Muscle layer of colon (tissue), 2 donors: ENCODE results near the gene CASP10.
"Not testable (repeated sequence)": the region's sequence is repeated elsewhere in the genome, so short reads cannot be mapped to it uniquely, and the experiment has no call there.

Source experiments
- H3K27ac ChIP-seq: one replicate; pipeline ENCODE4 v1.7.0; 2013; ENCODE audit warnings: low read depth, mild to moderate bottlenecking, low read length, moderate library complexity
- H3K27me3 ChIP-seq, 2 donors: one replicate each; pipeline ENCODE4 v1.7.0; 2013; ENCODE audit warnings: low read length in 2 of 2, mild to moderate bottlenecking in 2 of 2; ENCODE audit not compliant: insufficient read depth in 2 of 2, control insufficient read depth in 1 of 2
- H3K36me3 ChIP-seq: one replicate; pipeline ENCODE4 v1.7.0; 2013; ENCODE audit warnings: mild to moderate bottlenecking, low read length; ENCODE audit not compliant: insufficient read depth
- H3K4me1 ChIP-seq: one replicate; pipeline ENCODE4 v1.7.0; 2013; ENCODE audit warnings: mild to moderate bottlenecking, low read length; ENCODE audit not compliant: insufficient read depth
- H3K4me3 ChIP-seq, 2 donors: one replicate each; pipeline ENCODE4 v1.7.0; 2013; ENCODE audit warnings: low read length in 2 of 2, low read depth in 1 of 2, mild to moderate bottlenecking in 1 of 2, moderate library complexity in 1 of 2
- H3K9ac ChIP-seq: one replicate; pipeline ENCODE4 v1.7.0; 2013; ENCODE audit warnings: low read length
- H3K9me3 ChIP-seq: one replicate; pipeline ENCODE4 v1.7.0; 2013; ENCODE audit warnings: mild to moderate bottlenecking, low read length
- donor health status: abdominal sarcoma.
- donor health status: Adenocarcinoma of cecum.

Gene CASP10

DNA sequence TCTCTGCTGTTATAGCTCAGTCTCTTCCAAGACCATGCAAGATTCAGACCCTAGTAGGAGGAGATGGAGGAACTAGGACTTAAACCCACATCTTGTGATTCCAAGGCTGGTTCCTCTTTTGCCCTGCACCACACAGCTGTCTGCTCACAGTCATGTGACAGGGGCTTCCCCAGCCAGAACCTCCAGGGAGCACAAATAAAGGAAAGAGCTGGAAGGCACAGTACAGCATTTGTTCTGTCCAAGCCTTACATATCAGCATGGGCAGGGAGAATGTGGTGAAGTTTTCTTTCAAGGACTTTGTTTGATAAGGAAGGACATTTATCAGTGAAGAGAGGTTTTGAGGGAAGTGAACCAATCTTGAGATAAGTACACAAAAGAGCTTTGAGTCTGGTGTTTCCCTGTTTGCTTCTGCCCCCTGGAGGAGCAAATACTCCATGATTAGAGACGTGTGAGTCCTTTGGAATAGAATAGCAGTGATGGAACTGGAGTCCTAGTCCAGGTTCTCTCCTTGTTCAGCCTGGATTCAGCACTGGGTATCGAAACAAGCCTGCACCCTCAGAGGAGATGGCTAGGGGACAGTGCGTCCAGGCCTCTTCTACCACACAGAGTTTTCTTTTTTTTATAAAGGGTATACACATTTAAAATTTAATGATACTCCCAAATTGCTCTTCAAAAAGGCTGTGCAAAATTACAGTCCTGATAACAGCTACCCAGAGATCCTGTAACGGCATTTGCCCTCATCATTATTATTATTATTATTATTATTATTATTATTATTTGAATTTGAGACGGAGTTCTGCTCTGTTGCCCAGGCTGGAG lies 24.6 kb upstream of the CASP10 start:
- Histone ChIP-seq H3K27me3 (no peaks in the 10 kb centered on the region), H3K27ac (peak overlapping the region; percentile 24), H3K36me3 (peaks cover 55% of the 10 kb centered on the region), H3K4me3 (no peak overlapping the region), H3K9ac (no peak overlapping the region), H3K4me1 (peaks cover 7% of the 10 kb centered on the region), H3K9me3 (no peaks in the 10 kb centered on the region)

DNA sequence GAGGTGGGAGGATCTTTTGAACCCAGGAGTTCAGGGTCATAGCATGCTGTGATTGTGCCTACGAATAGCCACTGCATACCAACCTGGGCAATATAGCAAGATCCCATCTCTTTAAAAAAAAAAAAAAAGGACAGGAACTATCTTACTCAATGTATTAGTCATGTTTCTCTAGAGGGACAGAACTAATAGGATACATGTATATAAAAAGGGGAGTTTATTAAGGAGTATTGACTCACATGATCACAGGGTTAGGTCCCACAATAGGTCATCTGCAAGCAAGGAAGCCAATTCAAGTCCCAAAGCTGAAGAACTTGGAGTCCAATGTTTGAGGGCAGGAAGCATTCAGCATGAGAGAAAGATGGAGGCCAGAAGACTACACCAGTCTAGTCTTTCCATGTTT lies 18.8 kb upstream of the CASP10 start:
- H3K9me3 ChIP-seq, result no peaks in the 10 kb centered on the region
- H3K27ac ChIP-seq, result no peak overlapping the region

DNA sequence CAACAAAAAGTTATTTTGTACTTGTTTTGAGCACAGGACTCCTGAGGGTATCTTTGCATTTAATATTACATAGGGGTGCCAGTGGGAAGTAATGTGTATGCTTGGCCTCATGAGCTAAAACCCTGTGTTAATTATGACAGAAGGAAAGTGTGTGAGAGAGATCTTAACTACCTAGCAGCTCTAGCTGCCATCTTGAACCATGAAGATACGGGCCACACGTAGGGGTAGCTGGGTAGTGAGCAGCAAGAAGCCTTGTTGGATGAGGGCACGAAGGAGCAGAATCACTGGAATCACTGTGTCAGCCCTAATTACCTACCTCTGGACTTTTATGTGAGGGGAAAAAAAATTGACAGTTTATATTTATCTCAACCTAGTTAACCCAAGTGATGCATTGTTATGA lies 15.4 kb upstream of the CASP10 start:
- Histone ChIP-seq H3K36me3 (peaks cover 28% of the 10 kb centered on the region), H3K4me3 (no peak overlapping the region), H3K27me3 (no peaks in the 10 kb centered on the region), H3K9me3 (no peaks in the 10 kb centered on the region), H3K9ac (no peak overlapping the region), H3K4me1 (no peaks in the 10 kb centered on the region), H3K27ac (no peak overlapping the region)

More for the DNA sequence above, 18.8 kb upstream of the CASP10 start:
- Histone ChIP-seq H3K36me3 (peaks cover 46% of the 10 kb centered on the region), H3K9ac (no peak overlapping the region), H3K4me1 (no peaks in the 10 kb centered on the region), H3K4me3 (no peak overlapping the region), H3K27me3 (no peaks in the 10 kb centered on the region)

GRCh38 chr2:201168496-201168895 lies 14.4 kb upstream of the CASP10 start:
- not testable (repeated sequence) for H3K9ac ChIP-seq, H3K27me3 ChIP-seq, H3K4me3 ChIP-seq, H3K27ac ChIP-seq, H3K9me3 ChIP-seq, H3K4me1 ChIP-seq
- peaks cover 18% of the 10 kb centered on the region for H3K36me3 ChIP-seq

- Histone ChIP-seq H3K27me3 (no peaks in the 10 kb centered on the region), H3K9ac (no peak overlapping the region), H3K4me1 (no peaks in the 10 kb centered on the region), H3K27ac (no peak overlapping the region), H3K4me3 (no peak overlapping the region), H3K36me3 (peaks cover 4% of the 10 kb centered on the region), H3K9me3 (no peaks in the 10 kb centered on the region)
These were observed 11.6 kb upstream of the CASP10 start for GRCh38 chr2:201171259-201171814.

- no peak overlapping the region for H3K27ac ChIP-seq
- H3K4me3 ChIP-seq, result no peak overlapping the region
- no peak overlapping the region for H3K9ac ChIP-seq
- H3K4me1 ChIP-seq, result no peaks in the 10 kb centered on the region
- H3K27me3 ChIP-seq, result no peaks in the 10 kb centered on the region
- H3K36me3 ChIP-seq, result peaks cover 4% of the 10 kb centered on the region
- no peaks in the 10 kb centered on the region for H3K9me3 ChIP-seq
These were observed 10.7 kb upstream of the CASP10 start for GRCh38 chr2:201172279-201172678.

- Histone ChIP-seq H3K36me3 (no peaks in the 10 kb centered on the region), H3K27ac (no peak overlapping the region), H3K4me3 (no peak overlapping the region), H3K27me3 (no peaks in the 10 kb centered on the region), H3K9me3 (no peaks in the 10 kb centered on the region), H3K4me1 (no peaks in the 10 kb centered on the region), H3K9ac (no peak overlapping the region)
These were observed 8.3 kb upstream of the CASP10 start for GRCh38 chr2:201174687-201175086.

- Histone ChIP-seq H3K9ac (no peak overlapping the region), H3K27me3 (no peaks in the 10 kb centered on the region), H3K9me3 (no peaks in the 10 kb centered on the region), H3K4me1 (no peaks in the 10 kb centered on the region), H3K4me3 (no peak overlapping the region), H3K36me3 (no peaks in the 10 kb centered on the region), H3K27ac (no peak overlapping the region)
These were observed 6.9 kb upstream of the CASP10 start for GRCh38 chr2:201176081-201176481.

DNA sequence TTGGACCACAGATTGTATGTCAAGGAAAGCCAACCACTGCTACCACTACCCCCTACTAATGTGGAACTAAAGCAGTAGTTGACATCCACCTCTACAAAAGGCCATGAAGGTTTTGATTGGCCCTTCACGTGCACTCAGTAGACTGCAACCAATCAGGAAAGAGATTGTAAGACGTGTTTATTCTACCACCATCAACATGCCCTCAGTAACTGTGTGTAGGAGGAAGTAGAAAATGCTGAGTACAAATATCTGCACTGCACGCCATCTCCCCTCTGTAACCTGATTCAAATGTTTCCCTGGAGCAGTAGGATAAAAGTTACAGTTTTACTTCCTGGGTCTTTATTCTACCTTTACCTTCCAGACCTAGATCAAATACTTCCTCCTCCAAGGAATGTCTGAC lies 2.9 kb upstream of the CASP10 start:
- H3K27ac ChIP-seq, result no peak overlapping the region
- H3K27me3 ChIP-seq, result no peaks in the 10 kb centered on the region
- H3K9ac ChIP-seq, result no peak overlapping the region
- no peaks in the 10 kb centered on the region for H3K36me3 ChIP-seq
- H3K4me3 ChIP-seq, result no peak overlapping the region
- no peaks in the 10 kb centered on the region for H3K4me1 ChIP-seq
- H3K9me3 ChIP-seq, result no peaks in the 10 kb centered on the region

DNA sequence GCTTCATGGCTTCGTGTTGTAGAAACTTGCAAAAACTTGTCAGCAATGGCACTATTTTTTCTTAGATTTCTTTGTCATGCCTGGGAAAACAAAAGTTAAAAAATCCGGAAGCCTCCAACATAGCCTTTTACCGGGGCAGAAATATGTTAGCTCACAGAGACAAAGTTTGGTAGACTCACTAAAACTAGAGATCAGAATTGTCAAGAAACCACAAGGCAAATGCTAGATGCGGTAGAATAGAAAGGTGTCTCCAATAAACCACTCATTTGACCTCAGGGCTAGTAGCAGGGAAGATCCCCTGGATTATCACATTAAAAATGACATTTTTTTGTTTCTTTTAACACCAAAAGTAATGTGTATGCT lies 405 bp downstream of the CASP10 start:
- Histone ChIP-seq H3K9ac (no peak overlapping the region), H3K27me3 (no peaks in the 10 kb centered on the region), H3K4me1 (no peaks in the 10 kb centered on the region), H3K36me3 (no peaks in the 10 kb centered on the region), H3K27ac (peak overlapping the region; percentile 12), H3K9me3 (no peaks in the 10 kb centered on the region), H3K4me3 (peak overlapping the region in 1 of 2 donors; percentile 52)

DNA sequence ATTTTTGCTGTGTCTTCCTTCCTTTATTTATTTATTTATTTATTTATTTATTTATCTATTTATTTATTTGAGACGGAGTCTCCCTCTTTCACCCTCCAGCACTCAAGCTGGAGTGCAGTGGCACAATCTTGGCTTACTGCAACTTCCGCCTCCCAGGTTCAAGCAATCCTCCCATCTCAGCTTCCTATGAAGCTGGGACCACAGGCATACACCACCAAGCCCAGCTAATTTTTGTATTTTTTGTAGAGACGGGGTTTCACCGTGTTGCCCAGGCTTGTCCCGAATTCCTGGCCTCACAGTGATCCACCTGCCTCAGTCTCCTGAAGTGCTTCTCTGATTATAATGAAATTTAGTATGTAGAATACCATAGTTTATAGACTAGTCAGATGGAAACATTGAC lies 894 bp downstream of the CASP10 start:
- not testable (repeated sequence) for H3K27me3 ChIP-seq, H3K9me3 ChIP-seq, H3K4me3 ChIP-seq, H3K36me3 ChIP-seq, H3K27ac ChIP-seq, H3K9ac ChIP-seq, H3K4me1 ChIP-seq

DNA sequence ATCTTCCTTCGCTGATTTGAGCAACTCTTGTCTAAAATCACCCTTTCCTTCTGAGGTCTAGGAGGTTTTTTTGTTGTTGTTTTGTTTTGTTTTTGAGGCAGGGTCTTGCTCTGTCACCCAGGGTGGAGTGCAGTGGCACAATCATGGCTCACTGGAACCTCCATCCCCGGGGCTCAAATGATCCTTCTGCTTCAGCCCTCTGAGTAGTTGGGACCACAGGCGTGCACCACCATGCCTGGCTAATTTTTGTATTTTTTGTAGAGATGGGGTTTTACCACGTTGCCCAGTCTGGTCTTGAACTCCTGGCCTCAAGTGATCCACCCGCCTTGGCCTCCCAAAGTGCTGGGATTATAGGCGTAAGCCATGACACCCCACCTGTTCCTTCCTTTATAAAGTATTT lies 1.3 kb downstream of the CASP10 start:
- not testable (repeated sequence) for H3K9ac ChIP-seq, H3K9me3 ChIP-seq, H3K36me3 ChIP-seq, H3K4me3 ChIP-seq, H3K27ac ChIP-seq, H3K4me1 ChIP-seq, H3K27me3 ChIP-seq
